GM23338 (cell line): Measurements from ENCODE around the gene TYRO3.

Experiments used
- CREB1 ChIP-seq: fragments of 250-450 bp; sonication (Bioruptor Pico); IDR thresholded peaks from 2 replicates; pipeline ENCODE4 v1.5.0; 2020; ENCODE audit warnings: low read depth, mild to moderate bottlenecking, moderate library complexity
- EZH2 ChIP-seq: fragments of 200-600 bp; sonication (generic); IDR thresholded peaks from one replicate; pipeline ENCODE4 v1.8.0; 2017; ENCODE audit warnings: antibody characterized with exemption, mild to moderate bottlenecking, low read depth; ENCODE audit not compliant: unreplicated experiment
- EZH2phosphoT487 ChIP-seq: fragments of 200-600 bp; sonication (generic); IDR thresholded peaks from one replicate; pipeline ENCODE4 v1.8.1; 2018; ENCODE audit warnings: antibody characterized with exemption; ENCODE audit not compliant: unreplicated experiment
- JUNB ChIP-seq: IDR thresholded peaks from one replicate; pipeline ENCODE4 v1.6.1; 2016; ENCODE audit warnings: antibody characterized with exemption; ENCODE audit not compliant: unreplicated experiment
- POLR2AphosphoS5 ChIP-seq: IDR thresholded peaks from 2 replicates; pipeline ENCODE4 v1.6.1; 2016; ENCODE audit warnings: antibody characterized with exemption, low read depth
- STAT1 ChIP-seq: IDR thresholded peaks from one replicate; pipeline ENCODE4 v1.6.1; 2016; ENCODE audit warnings: antibody characterized with exemption; ENCODE audit not compliant: unreplicated experiment
- ZNF114 ChIP-seq: fragments of 250-450 bp; sonication (Bioruptor Pico); IDR thresholded peaks from 2 replicates; pipeline ENCODE4 v1.5.0; 2020; ENCODE audit warnings: mild to moderate bottlenecking, moderate library complexity
- TF ChIP-seq, protein P1 (sequence below), 2 experiments: fragments of 200-600 bp in 1 of 2; sonication (generic) in 1 of 2; conservative IDR thresholded peaks; 2 replicates each; pipeline versions ENCODE4 v1.5.1 to v1.6.1; 2016 to 2017; ENCODE audit warnings: antibody characterized with exemption in 2 of 2, low read depth in 2 of 2, mild to moderate bottlenecking in 2 of 2, moderate library complexity in 1 of 2
- TF ChIP-seq, protein P2 (sequence below): IDR thresholded peaks from 2 replicates; pipeline ENCODE4 v1.6.1; 2016; ENCODE audit warnings: antibody characterized with exemption
- TF ChIP-seq, protein P3 (sequence below): IDR thresholded peaks from one replicate; pipeline ENCODE4 v1.6.1; 2018; ENCODE audit warnings: antibody characterized with exemption; ENCODE audit not compliant: unreplicated experiment

DNA sequence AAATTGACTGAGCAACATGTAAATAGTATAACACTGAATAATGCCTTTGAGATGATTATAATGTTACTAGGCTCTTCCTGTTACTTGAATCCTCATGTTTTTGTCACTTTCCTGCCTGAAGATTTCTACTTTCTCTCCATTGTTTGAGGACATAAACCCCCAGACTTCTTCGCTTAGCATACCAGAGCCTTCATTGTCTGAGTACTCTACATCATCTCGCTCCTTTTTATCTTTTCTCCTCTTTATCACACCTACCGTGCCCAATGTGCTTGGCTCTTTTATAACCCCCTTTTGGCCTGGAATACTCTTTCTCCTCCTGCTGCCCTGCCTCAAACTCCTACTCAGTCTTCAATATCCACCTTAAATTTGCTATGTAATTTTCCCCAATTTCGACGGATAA lies 70.9 kb downstream of the TYRO3 start:
- TF ChIP-seq, protein P1, sequence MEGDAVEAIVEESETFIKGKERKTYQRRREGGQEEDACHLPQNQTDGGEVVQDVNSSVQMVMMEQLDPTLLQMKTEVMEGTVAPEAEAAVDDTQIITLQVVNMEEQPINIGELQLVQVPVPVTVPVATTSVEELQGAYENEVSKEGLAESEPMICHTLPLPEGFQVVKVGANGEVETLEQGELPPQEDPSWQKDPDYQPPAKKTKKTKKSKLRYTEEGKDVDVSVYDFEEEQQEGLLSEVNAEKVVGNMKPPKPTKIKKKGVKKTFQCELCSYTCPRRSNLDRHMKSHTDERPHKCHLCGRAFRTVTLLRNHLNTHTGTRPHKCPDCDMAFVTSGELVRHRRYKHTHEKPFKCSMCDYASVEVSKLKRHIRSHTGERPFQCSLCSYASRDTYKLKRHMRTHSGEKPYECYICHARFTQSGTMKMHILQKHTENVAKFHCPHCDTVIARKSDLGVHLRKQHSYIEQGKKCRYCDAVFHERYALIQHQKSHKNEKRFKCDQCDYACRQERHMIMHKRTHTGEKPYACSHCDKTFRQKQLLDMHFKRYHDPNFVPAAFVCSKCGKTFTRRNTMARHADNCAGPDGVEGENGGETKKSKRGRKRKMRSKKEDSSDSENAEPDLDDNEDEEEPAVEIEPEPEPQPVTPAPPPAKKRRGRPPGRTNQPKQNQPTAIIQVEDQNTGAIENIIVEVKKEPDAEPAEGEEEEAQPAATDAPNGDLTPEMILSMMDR (conservative IDR thresholded peaks at IDR 0.05; ENCODE audit: low read depth in 2 of 2): no peak
- TF ChIP-seq EZH2 (no peak), CREB1 (no peak), JUNB (no peak), POLR2AphosphoS5 (no peak), EZH2phosphoT487 (no peak), ZNF114 (no peak), STAT1 (no peak)
- TF ChIP-seq, protein P2, sequence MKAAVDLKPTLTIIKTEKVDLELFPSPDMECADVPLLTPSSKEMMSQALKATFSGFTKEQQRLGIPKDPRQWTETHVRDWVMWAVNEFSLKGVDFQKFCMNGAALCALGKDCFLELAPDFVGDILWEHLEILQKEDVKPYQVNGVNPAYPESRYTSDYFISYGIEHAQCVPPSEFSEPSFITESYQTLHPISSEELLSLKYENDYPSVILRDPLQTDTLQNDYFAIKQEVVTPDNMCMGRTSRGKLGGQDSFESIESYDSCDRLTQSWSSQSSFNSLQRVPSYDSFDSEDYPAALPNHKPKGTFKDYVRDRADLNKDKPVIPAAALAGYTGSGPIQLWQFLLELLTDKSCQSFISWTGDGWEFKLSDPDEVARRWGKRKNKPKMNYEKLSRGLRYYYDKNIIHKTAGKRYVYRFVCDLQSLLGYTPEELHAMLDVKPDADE: no peak
- TF ChIP-seq, protein P3, sequence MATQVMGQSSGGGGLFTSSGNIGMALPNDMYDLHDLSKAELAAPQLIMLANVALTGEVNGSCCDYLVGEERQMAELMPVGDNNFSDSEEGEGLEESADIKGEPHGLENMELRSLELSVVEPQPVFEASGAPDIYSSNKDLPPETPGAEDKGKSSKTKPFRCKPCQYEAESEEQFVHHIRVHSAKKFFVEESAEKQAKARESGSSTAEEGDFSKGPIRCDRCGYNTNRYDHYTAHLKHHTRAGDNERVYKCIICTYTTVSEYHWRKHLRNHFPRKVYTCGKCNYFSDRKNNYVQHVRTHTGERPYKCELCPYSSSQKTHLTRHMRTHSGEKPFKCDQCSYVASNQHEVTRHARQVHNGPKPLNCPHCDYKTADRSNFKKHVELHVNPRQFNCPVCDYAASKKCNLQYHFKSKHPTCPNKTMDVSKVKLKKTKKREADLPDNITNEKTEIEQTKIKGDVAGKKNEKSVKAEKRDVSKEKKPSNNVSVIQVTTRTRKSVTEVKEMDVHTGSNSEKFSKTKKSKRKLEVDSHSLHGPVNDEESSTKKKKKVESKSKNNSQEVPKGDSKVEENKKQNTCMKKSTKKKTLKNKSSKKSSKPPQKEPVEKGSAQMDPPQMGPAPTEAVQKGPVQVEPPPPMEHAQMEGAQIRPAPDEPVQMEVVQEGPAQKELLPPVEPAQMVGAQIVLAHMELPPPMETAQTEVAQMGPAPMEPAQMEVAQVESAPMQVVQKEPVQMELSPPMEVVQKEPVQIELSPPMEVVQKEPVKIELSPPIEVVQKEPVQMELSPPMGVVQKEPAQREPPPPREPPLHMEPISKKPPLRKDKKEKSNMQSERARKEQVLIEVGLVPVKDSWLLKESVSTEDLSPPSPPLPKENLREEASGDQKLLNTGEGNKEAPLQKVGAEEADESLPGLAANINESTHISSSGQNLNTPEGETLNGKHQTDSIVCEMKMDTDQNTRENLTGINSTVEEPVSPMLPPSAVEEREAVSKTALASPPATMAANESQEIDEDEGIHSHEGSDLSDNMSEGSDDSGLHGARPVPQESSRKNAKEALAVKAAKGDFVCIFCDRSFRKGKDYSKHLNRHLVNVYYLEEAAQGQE: no peak
